Thymus (tissue), 14 donors: ENCODE results near the gene PLBD2. TPM values are rescaled to one million over a fixed set of nuclear protein-coding genes. Genes with fewer than 3 reads are reported as not detected.

Experiments used
- DNase-seq, 9 donors: peaks; one replicate each; pipeline ENCODE4 v3.0.0-alpha.2; 2013; ENCODE audit warnings: low spot score in 9 of 9, low read depth in 6 of 9, missing footprints in 1 of 9
- H3K27ac ChIP-seq, 2 donors: one replicate each; pipeline ENCODE4 v1.5.1; 2013; ENCODE audit warnings: control low read depth in 1 of 2, low read depth in 1 of 2, low read length in 1 of 2, mild to moderate bottlenecking in 1 of 2, moderate library complexity in 1 of 2
- H3K27me3 ChIP-seq, 2 donors: one replicate each; pipeline ENCODE4 v1.5.1; 2013; ENCODE audit warnings: low read length in 1 of 2; ENCODE audit not compliant: control insufficient read depth in 2 of 2, insufficient read depth in 1 of 2
- H3K36me3 ChIP-seq, 2 donors: one replicate each; pipeline ENCODE4 v1.5.1; 2013; ENCODE audit warnings: low read length in 1 of 2, mild to moderate bottlenecking in 1 of 2, moderate library complexity in 1 of 2; ENCODE audit not compliant: control insufficient read depth in 2 of 2, insufficient read depth in 2 of 2
- H3K4me1 ChIP-seq, 2 donors: one replicate each; pipeline ENCODE4 v1.5.1; 2013; ENCODE audit warnings: low read length in 2 of 2; ENCODE audit not compliant: control insufficient read depth in 2 of 2, insufficient read depth in 2 of 2
- H3K4me3 ChIP-seq, 2 donors: one replicate each; pipeline ENCODE4 v1.5.1; 2013; ENCODE audit warnings: low read length in 2 of 2, control low read depth in 1 of 2, mild to moderate bottlenecking in 1 of 2
- H3K9me3 ChIP-seq, 2 donors: one replicate each; pipeline ENCODE4 v1.5.1; 2013; ENCODE audit warnings: low read length in 1 of 2, mild to moderate bottlenecking in 1 of 2; ENCODE audit not compliant: control insufficient read depth in 2 of 2, insufficient read depth in 1 of 2
- WGBS: extraction: QIAGEN DNeasy Blood & Tissue Kit; methylation state at CpG from one replicate; pipeline ENCODE4 v1.1.7; 2013; 5-methylcytosine and 5-hydroxymethylcytosine counted together
- long read RNA-seq, 10 donors: transcript quantifications; one replicate each; lab custom pipeline, GENCODE V29; 2026
- polyA plus RNA-seq: library from polyadenylated mRNA; stranded (reverse); fragments of 200-250 nt; gene quantifications from one replicate; pipeline ENCODE4 v1.2.3, GENCODE V29; 2013
- total RNA-seq: library from RNA; stranded (reverse); fragments of 120-200 nt; gene quantifications from one replicate; pipeline ENCODE4 v1.2.4, GENCODE V29; 2013
- donor health status: healthy.

Gene PLBD2, protein sequence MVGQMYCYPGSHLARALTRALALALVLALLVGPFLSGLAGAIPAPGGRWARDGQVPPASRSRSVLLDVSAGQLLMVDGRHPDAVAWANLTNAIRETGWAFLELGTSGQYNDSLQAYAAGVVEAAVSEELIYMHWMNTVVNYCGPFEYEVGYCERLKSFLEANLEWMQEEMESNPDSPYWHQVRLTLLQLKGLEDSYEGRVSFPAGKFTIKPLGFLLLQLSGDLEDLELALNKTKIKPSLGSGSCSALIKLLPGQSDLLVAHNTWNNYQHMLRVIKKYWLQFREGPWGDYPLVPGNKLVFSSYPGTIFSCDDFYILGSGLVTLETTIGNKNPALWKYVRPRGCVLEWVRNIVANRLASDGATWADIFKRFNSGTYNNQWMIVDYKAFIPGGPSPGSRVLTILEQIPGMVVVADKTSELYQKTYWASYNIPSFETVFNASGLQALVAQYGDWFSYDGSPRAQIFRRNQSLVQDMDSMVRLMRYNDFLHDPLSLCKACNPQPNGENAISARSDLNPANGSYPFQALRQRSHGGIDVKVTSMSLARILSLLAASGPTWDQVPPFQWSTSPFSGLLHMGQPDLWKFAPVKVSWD
- total RNA-seq (2.5 TPM), polyA plus RNA-seq (9.3 TPM)
- long read RNA-seq, donor 1 = 0 reads
- long read RNA-seq, donor 2 = 0 reads
- long read RNA-seq, donor 3, full-length matches to known transcripts = 3 of 3 reads
- long read RNA-seq, donor 3, partial matches to known transcripts = 0 of 3 reads
- long read RNA-seq, donor 3, other reads (novel, unspliced or antisense) = 0 of 3 reads
- long read RNA-seq, donor 4, full-length matches to known transcripts = 1 of 1 reads
- long read RNA-seq, donor 4, partial matches to known transcripts = 0 of 1 reads
- long read RNA-seq, donor 4, other reads (novel, unspliced or antisense) = 0 of 1 reads
- long read RNA-seq, donor 5, full-length matches to known transcripts = 3 of 9 reads
- long read RNA-seq, donor 5, partial matches to known transcripts = 6 of 9 reads
- long read RNA-seq, donor 5, other reads (novel, unspliced or antisense) = 0 of 9 reads
- long read RNA-seq, donor 6 = 0 reads
- long read RNA-seq, donor 7, full-length matches to known transcripts = 3 of 3 reads
- long read RNA-seq, donor 7, partial matches to known transcripts = 0 of 3 reads
- long read RNA-seq, donor 7, other reads (novel, unspliced or antisense) = 0 of 3 reads
- long read RNA-seq, donor 8 = 0 reads
- long read RNA-seq, donor 9, full-length matches to known transcripts = 1 of 1 reads
- long read RNA-seq, donor 9, partial matches to known transcripts = 0 of 1 reads
- long read RNA-seq, donor 9, other reads (novel, unspliced or antisense) = 0 of 1 reads
- long read RNA-seq, donor 10, full-length matches to known transcripts = 1 of 1 reads
- long read RNA-seq, donor 10, partial matches to known transcripts = 0 of 1 reads
- long read RNA-seq, donor 10, other reads (novel, unspliced or antisense) = 0 of 1 reads

DNA sequence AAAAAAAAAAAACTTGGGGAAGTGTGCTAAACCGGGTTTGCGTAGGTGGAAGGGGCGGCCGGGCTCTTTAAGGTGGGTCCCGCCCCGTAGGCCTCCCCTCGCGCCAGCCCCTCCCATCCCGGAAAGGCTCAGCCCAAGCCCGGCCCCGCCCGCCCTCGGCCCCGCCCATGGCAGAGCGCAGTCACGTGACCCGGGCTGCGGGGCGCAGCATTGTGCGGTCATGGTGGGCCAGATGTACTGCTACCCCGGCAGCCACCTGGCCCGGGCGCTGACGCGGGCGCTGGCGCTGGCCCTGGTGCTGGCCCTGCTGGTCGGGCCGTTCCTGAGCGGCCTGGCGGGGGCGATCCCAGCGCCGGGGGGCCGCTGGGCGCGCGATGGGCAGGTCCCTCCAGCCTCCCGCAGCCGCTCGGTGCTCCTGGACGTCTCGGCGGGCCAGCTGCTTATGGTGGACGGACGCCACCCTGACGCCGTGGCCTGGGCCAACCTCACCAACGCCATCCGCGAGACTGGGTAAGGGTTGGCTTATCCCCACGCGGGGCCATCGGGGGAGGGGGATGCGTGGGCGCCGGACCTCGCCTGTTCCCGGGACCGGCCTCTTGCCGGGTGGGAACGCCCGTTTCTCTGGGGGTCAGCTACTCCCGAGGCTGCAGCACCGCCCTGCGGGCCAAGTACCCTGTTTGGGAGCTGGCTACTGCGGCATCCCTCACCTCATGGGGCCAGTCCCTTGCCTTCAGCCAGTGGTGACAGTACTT, at the start of gene PLBD2:
Gene PLBD2 (plus strand): TSS at position 207 of the 752 bp plus-strand sequence. CDS start 14 bp downstream, at position 221.
- Histone ChIP-seq H3K36me3 (no peaks in the 10 kb centered on the region), H3K27ac (peak within 1 kb of the TSS; percentile 26 to 82), H3K27me3 (peaks cover 0 to 5% of the 10 kb centered on the region in 2 donors), H3K4me3 (peak within 1 kb of the TSS; percentile 55 to 70), H3K9me3 (no peaks in the 10 kb centered on the region), H3K4me1 (peaks cover 7 to 13% of the 10 kb centered on the region in 2 donors)
- 5% methylated on average over 67 of the region's 67 CpGs for WGBS
- peak; percentile 71 to 96 (median 93) for DNase-seq

DNA sequence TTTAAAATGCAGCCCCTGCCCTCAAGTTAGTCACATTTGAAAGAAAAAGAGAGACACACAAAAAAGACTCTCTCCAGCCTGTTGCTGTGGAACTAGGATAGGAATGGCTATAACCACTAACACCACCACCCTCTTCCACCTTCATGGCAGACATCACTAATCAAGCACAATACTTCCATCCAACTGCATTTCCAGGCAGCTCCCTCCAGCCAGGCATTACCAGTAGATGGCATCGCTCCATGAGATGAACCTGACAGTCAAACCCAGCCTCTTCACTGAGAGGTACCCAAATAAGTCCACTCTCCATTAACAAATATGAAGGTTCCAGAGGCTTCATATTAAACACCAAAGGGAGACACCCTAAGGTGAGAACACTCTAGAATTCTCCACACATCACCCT, 47.9 kb upstream of the PLBD2 start:
- no peaks in the 10 kb centered on the region for H3K27me3 ChIP-seq
- 100% methylated on average over 1 of the region's 1 CpG for WGBS
- no peak overlapping the region for H3K4me3 ChIP-seq
- H3K9me3 ChIP-seq = peaks cover 0 to 1% of the 10 kb centered on the region in 2 donors
- H3K27ac ChIP-seq = no peak overlapping the region
- no peaks in the 10 kb centered on the region for H3K4me1 ChIP-seq
- H3K36me3 ChIP-seq = peaks cover 66 to 90% of the 10 kb centered on the region in 2 donors
- peak in 2 of 9 donors; percentile 15 to 24 for DNase-seq

DNA sequence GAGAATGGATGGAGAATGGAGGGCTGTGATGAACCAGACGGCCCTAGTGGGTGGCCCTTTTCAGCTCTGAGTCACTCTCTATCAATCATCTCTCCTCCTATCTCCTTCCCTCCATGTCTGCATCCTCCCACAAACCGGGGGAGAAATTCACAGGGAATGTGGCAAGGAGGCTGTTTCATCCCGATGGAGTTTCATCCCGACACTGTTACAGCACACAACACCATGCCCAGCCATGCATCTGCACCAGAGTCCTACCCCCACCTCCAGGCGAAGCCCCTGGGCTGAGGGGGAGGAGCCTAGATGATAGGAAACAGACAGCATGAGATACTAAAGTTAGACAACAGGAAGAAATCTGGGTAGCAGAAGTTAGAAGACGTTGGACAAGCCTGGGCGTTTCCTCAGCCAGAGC, 44.3 kb upstream of the PLBD2 start:
- no peak for DNase-seq
- WGBS = 95% methylated on average over 7 of the region's 7 CpGs
- H3K36me3 ChIP-seq = peaks cover 81 to 99% of the 10 kb centered on the region in 2 donors

DNA sequence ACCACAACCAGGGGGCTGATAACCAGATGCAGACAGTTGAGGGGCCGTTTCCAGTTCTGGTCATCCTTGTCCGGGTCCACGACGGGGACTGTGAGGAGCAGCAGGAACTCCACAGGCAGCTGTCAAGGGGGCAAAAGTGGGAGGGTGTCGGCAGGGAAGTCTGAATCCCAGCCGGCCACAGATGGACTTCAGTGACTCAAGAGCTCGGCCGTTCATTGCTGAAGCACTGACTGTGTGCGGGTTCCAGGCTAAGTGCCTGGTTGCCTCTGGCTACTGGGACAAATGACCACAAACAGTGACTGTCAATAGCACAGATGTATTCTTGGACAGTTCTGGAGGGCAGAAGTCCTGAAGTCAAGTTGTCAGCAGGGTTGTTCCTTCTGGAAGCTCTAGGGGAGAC, 43.0 kb upstream of the PLBD2 start:
- Histone ChIP-seq H3K27me3 (no peaks in the 10 kb centered on the region), H3K4me3 (no peak overlapping the region), H3K4me1 (no peaks in the 10 kb centered on the region), H3K9me3 (peaks cover 0 to 1% of the 10 kb centered on the region in 2 donors), H3K36me3 (peaks cover 79 to 99% of the 10 kb centered on the region in 2 donors), H3K27ac (no peak overlapping the region)
- WGBS = 98% methylated on average over 9 of the region's 9 CpGs
- DNase-seq = no peak

More for the DNA sequence above, 44.3 kb upstream of the PLBD2 start:
- H3K4me3 ChIP-seq = no peak overlapping the region
- H3K27ac ChIP-seq = no peak overlapping the region
- no peaks in the 10 kb centered on the region for H3K27me3 ChIP-seq
- H3K4me1 ChIP-seq = no peaks in the 10 kb centered on the region
- H3K9me3 ChIP-seq = peaks cover 0 to 1% of the 10 kb centered on the region in 2 donors

DNA sequence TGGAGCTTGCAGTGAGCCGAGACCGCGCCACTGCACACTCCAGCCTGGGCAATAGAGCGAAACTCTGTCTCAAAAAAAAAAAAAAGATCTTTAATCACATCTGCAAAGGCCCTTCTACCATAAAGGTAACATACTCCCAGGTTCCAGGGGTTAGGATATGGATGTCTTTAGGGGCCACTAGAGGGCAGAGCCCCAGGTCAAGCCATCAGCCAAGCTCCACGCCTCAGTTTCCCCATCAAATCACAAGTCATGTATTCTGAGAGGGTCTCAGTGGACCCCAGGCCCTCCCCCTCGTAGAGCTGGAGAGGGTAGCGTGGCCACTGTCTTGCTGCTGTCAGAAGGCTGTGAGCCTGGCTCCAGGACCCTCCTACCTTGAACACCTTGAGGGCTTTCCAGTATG, 42.2 kb upstream of the PLBD2 start:
- peaks cover 0 to 5% of the 10 kb centered on the region in 2 donors for H3K9me3 ChIP-seq
- H3K4me1 ChIP-seq = no peaks in the 10 kb centered on the region
- no peaks in the 10 kb centered on the region for H3K27me3 ChIP-seq
- H3K27ac ChIP-seq = no peak overlapping the region
- peaks cover 80 to 100% of the 10 kb centered on the region in 2 donors for H3K36me3 ChIP-seq
- WGBS = 99% methylated on average over 7 of the region's 7 CpGs
- no peak for DNase-seq
- no peak overlapping the region for H3K4me3 ChIP-seq

DNA sequence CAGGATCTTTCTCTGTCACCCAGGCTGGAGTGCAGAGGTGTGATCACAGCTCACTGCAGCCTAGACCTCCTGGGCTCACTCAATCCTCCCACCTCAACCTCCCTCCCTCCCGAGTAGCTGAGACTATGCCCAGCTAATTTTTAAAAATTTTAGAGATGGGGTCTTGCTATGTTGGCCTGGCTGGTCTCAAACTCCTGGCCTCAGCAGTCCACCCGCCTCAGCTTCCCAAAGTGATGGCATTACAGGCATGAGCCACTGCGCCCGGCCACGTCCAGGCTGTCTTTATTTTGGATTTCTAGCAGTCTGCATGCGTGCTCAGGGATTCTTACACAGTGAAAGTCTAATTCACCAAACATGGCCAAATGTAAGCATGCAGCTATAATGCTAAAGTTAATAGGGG, 41.3 kb upstream of the PLBD2 start:
- no peak for DNase-seq
- H3K4me3 ChIP-seq = no peak overlapping the region
- H3K27ac ChIP-seq = no peak overlapping the region
- no peaks in the 10 kb centered on the region for H3K27me3 ChIP-seq
- peaks cover 77 to 98% of the 10 kb centered on the region in 2 donors for H3K36me3 ChIP-seq
- H3K4me1 ChIP-seq = no peaks in the 10 kb centered on the region
- WGBS = 97% methylated on average over 6 of the region's 6 CpGs
- H3K9me3 ChIP-seq = peaks cover 0 to 7% of the 10 kb centered on the region in 2 donors

DNA sequence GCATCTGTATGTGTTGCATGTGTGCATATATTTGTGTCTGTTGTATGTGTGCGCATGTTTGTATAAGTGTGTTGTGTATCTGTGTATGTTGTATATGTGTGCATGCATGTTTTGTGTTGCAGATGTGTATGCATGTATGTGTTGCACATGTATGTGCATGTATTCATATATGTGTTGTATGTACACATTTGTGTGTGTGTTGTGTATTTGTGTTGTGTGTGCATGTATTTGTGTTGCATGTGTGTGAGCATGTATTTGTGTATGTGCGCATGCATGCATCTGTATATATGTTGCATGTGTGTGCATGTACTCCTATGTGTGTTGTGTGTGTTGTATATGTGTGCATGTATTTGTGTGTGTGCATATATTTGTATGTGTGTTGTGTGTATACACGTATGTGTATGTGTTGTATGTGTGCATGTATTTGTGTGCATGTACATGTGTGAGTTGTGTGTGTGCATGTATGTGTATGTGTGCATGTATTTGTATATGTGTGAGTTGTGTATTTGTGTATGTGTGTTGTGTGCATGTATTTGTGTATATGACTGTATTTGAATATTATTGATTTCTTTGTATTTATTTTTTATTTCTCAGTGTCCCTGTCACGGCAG, 40.2 kb upstream of the PLBD2 start:
- DNase-seq = no peak
- no peaks in the 10 kb centered on the region for H3K4me1 ChIP-seq
- H3K9me3 ChIP-seq = peaks cover 0 to 10% of the 10 kb centered on the region in 2 donors
- no peaks in the 10 kb centered on the region for H3K27me3 ChIP-seq
- peaks cover 76 to 98% of the 10 kb centered on the region in 2 donors for H3K36me3 ChIP-seq
- H3K4me3 ChIP-seq = no peak overlapping the region
- no peak overlapping the region for H3K27ac ChIP-seq
- WGBS = 98% methylated on average over 4 of the region's 4 CpGs
